HepG2 (cell line): Measurements from ENCODE around the gene SIT1. TPM values are rescaled to one million over a fixed set of nuclear protein-coding genes. Genes with fewer than 3 reads are reported as not detected.
A peak's percentile ranks its signal among the peaks of the same experiment; 100 is the strongest.

Source experiments
- BORCS8-MEF2B ChIP-seq: sonication (generic); formaldehyde crosslinking; IDR thresholded peaks from 2 replicates; pipeline ENCODE4 v1.8.0; 2022; ENCODE audit warnings: mild to moderate bottlenecking, missing genetic modification reagents
- FOXK1 ChIP-seq: sonication (generic); formaldehyde crosslinking; IDR thresholded peaks from 2 replicates; pipeline ENCODE4 v1.4.0; 2020; ENCODE audit warnings: low read depth, missing genetic modification reagents, borderline replicate concordance
- HBP1 ChIP-seq: IDR thresholded peaks from 2 replicates; pipeline ENCODE4 v1.6.1; 2016; ENCODE audit warnings: low read depth, control low read depth
- ISX ChIP-seq: sonication (generic); formaldehyde crosslinking; conservative IDR thresholded peaks from 2 replicates; pipeline ENCODE4 v1.5.0; 2020; ENCODE audit warnings: missing genetic modification reagents
- JDP2 ChIP-seq: sonication (generic); formaldehyde crosslinking; IDR thresholded peaks from 2 replicates; pipeline ENCODE4 v1.8.1; 2022; ENCODE audit warnings: missing genetic modification reagents, borderline replicate concordance
- SKI ChIP-seq: fragments of 450-650 bp; IDR thresholded peaks from one replicate; pipeline ENCODE4 v1.6.1; 2018; ENCODE audit warnings: mild to moderate bottlenecking; ENCODE audit not compliant: partially characterized antibody
- THAP9 ChIP-seq: sonication (generic); formaldehyde crosslinking; IDR thresholded peaks from 2 replicates; pipeline ENCODE4; 2020; ENCODE audit warnings: missing genetic modification reagents, mild to moderate bottlenecking, borderline replicate concordance
- THRA ChIP-seq: sonication (generic); formaldehyde crosslinking; IDR thresholded peaks from 2 replicates; pipeline ENCODE4 v1.4.0; 2020; ENCODE audit warnings: missing genetic modification reagents, borderline replicate concordance
- THYN1 ChIP-seq: sonication (generic); formaldehyde crosslinking; IDR thresholded peaks from 2 replicates; pipeline ENCODE4 v1.8.1; 2023; ENCODE audit warnings: low read depth, mild to moderate bottlenecking, moderate library complexity, missing genetic modification reagents, borderline replicate concordance
- ZBTB4 ChIP-seq: sonication (generic); formaldehyde crosslinking; IDR thresholded peaks from 2 replicates; pipeline ENCODE4 v1.4.0; 2020; ENCODE audit warnings: missing genetic modification reagents, mild to moderate bottlenecking, borderline replicate concordance
- ZBTB7A ChIP-seq: sonication (generic); formaldehyde crosslinking; IDR thresholded peaks from 2 replicates; pipeline ENCODE4 v1.8.0; 2022; ENCODE audit warnings: mild to moderate bottlenecking, missing genetic modification reagents
- ZKSCAN1 ChIP-seq: fragments of 150-350 bp; IDR thresholded peaks from 2 replicates; pipeline ENCODE4 v1.6.1; 2014; ENCODE audit warnings: low read length
- ZMYM3 ChIP-seq: sonication (generic); formaldehyde crosslinking; IDR thresholded peaks from 2 replicates; pipeline ENCODE4 v1.5.1; 2020; ENCODE audit warnings: mild to moderate bottlenecking, missing genetic modification reagents
- ZNF18 ChIP-seq: sonication (generic); formaldehyde crosslinking; IDR thresholded peaks from 2 replicates; pipeline ENCODE4 v1.8.0; 2022; ENCODE audit warnings: mild to moderate bottlenecking, missing genetic modification reagents; ENCODE audit not compliant: insufficient replicate concordance
- ZNF260 ChIP-seq: sonication (generic); formaldehyde crosslinking; IDR thresholded peaks from 2 replicates; pipeline ENCODE4 v1.4.0; 2020; ENCODE audit warnings: missing genetic modification reagents, low read depth, mild to moderate bottlenecking, borderline replicate concordance
- ZNF558 ChIP-seq: sonication (generic); formaldehyde crosslinking; IDR thresholded peaks from 2 replicates; pipeline ENCODE4 v1.9.0; 2022; ENCODE audit warnings: mild to moderate bottlenecking, missing genetic modification reagents, borderline replicate concordance
- ZNF607 ChIP-seq: sonication (generic); formaldehyde crosslinking; IDR thresholded peaks from 2 replicates; pipeline ENCODE4 v1.5.1; 2020; ENCODE audit warnings: missing genetic modification reagents, mild to moderate bottlenecking, borderline replicate concordance
- ZNF761 ChIP-seq: sonication (generic); formaldehyde crosslinking; conservative IDR thresholded peaks from 2 replicates; pipeline ENCODE4 v1.4.0; 2020; ENCODE audit warnings: mild to moderate bottlenecking, missing genetic modification reagents
- polyA plus RNA-seq, 8 experiments: library from polyadenylated mRNA; depleted of rRNA in 3 of 8; stranded (reverse) in 7 of 8; unstranded in 1 of 8; fragments of >200 nt; fragmentation: Illumina TruSeq in 4 of 8; extraction: Trizol in 4 of 8; gene quantifications; 2 replicates each; pipeline versions ENCODE4 v1.2.1 to v1.2.3, GENCODE V29; 2011 to 2016; ENCODE audit warnings: low read depth in 4 of 8, missing spikeins in 1 of 8, mixed read lengths in 1 of 8; ENCODE audit not compliant: insufficient read depth in 1 of 8
- total RNA-seq, 5 experiments: library from RNA; depleted of rRNA; stranded (reverse); fragments of >200 nt; fragmentation: Illumina TruSeq; extraction: Trizol; gene quantifications; 2 replicates each; pipeline ENCODE4 v1.2.3, GENCODE V29; 2016; ENCODE audit warnings: low read depth in 1 of 5

SIT1 gene
- total and polyA plus RNA-seq, 2 of the 13 experiments (the other 11 are each of a cell fraction or from before 2014, with no cell fraction given): 0.09 to 6.7 TPM

GRCh38 chr9:35603986-35604577, 46.6 kb downstream of the SIT1 start (continued):
- no peak; the same call in 1 of the 2 replicates for TF ChIP-seq ZNF558 (CRISPR knock-in tag)
- peak; percentile 60; the same call in 1 of the 2 replicates for TF ChIP-seq FOXK1 (CRISPR knock-in tag)
- peak; percentile 95 for TF ChIP-seq THAP9 (CRISPR knock-in tag)
- no peak for TF ChIP-seq ZMYM3 (CRISPR knock-in tag)
- TF ChIP-seq ISX: no peak
- TF ChIP-seq ZKSCAN1: no peak
- TF ChIP-seq THRA (CRISPR knock-in tag): 0 out of 2 replicates have a peak, but pooled peaks have one; percentile 63
- no peak for TF ChIP-seq ZNF260
- peak; percentile 40 for TF ChIP-seq ZNF18 (CRISPR knock-in tag)
- TF ChIP-seq THYN1 (CRISPR knock-in tag): no peak
- TF ChIP-seq ZBTB7A (CRISPR knock-in tag): peak; percentile 91
- peak; percentile 91 for TF ChIP-seq BORCS8-MEF2B
- TF ChIP-seq ZNF761 (CRISPR knock-in tag): 0 out of 2 replicates have a peak, but pooled peaks have one; percentile 49
- TF ChIP-seq HBP1 (CRISPR knock-in tag): 0 out of 2 replicates have a peak, but pooled peaks have one; percentile 43
- TF ChIP-seq ZBTB4 (CRISPR knock-in tag): no peak
- TF ChIP-seq ZNF607 (CRISPR knock-in tag): no peak; the same call in 1 of the 2 replicates
- no peak for TF ChIP-seq JDP2 (CRISPR knock-in tag)
- TF ChIP-seq SKI: peak; percentile 60
